Measurements from ENCODE around the gene PTPRE.

GRCh38 chr10:128086003-128086863 lies 179.3 kb downstream of the PTPRE start:
- TF ChIP-seq CTCF (IDR thresholded peaks at IDR 0.05) (no peak), POLR2A (IDR thresholded peaks at IDR 0.05) (no peak)
